GM13976 (cell line): ENCODE results near the gene KAT6B.

Experiments
- DNase-seq: peaks from one replicate; pipeline ENCODE4 v3.0.0; 2012; ENCODE audit warnings: low spot score
- in situ Hi-C: fragments of 300-500 bp; cut with MboI; formaldehyde crosslinking; loops from one replicate; pipeline ENCODE4 v1.12.0; 2022; ENCODE audit warnings: low sequenced_read_pairs, mixed read lengths, inconsistent platforms; ENCODE audit not compliant: unreplicated experiment
- TF ChIP-seq, protein P1 (sequence below): IDR thresholded peaks from 2 replicates; pipeline ENCODE4 v1.5.1; 2012; ENCODE audit warnings: borderline replicate concordance, mild to moderate bottlenecking; ENCODE audit not compliant: insufficient read depth; ENCODE audit errors: extremely low read depth, missing control alignments, control extremely low read depth

Gene KAT6B

GRCh38 chr10:74868392-74868977, 42.1 kb downstream of the KAT6B start:
- in situ Hi-C loops = no loop called here
- DNase-seq = no peak
- TF ChIP-seq, protein P1, sequence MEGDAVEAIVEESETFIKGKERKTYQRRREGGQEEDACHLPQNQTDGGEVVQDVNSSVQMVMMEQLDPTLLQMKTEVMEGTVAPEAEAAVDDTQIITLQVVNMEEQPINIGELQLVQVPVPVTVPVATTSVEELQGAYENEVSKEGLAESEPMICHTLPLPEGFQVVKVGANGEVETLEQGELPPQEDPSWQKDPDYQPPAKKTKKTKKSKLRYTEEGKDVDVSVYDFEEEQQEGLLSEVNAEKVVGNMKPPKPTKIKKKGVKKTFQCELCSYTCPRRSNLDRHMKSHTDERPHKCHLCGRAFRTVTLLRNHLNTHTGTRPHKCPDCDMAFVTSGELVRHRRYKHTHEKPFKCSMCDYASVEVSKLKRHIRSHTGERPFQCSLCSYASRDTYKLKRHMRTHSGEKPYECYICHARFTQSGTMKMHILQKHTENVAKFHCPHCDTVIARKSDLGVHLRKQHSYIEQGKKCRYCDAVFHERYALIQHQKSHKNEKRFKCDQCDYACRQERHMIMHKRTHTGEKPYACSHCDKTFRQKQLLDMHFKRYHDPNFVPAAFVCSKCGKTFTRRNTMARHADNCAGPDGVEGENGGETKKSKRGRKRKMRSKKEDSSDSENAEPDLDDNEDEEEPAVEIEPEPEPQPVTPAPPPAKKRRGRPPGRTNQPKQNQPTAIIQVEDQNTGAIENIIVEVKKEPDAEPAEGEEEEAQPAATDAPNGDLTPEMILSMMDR = no peak

DNA sequence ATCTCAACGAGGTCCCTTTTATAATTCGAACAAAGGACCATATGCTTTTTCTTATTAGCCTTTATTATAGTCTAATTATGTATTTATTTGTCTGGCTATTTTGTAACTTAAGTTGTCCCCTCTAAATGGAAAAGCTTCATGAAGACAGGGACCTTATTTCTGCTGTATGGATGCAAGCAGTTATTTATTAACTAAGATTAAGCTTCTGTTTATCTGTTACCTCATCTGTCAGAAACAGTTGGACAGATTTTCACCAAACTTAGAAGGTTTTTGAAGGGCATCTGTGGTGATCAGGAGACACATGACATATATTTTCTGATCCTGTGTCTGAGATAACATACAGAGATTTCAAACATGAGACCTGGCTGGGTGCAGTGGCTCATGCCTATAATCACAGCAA, 43.2 kb downstream of the KAT6B start:
- in situ Hi-C loops = no loop called here
- TF ChIP-seq, protein P1 = no peak
- DNase-seq = no peak

GRCh38 chr10:74870191-74870590, 43.8 kb downstream of the KAT6B start:
- in situ Hi-C loops = no loop called here
- DNase-seq = no peak
- TF ChIP-seq, protein P1 = no peak

DNA sequence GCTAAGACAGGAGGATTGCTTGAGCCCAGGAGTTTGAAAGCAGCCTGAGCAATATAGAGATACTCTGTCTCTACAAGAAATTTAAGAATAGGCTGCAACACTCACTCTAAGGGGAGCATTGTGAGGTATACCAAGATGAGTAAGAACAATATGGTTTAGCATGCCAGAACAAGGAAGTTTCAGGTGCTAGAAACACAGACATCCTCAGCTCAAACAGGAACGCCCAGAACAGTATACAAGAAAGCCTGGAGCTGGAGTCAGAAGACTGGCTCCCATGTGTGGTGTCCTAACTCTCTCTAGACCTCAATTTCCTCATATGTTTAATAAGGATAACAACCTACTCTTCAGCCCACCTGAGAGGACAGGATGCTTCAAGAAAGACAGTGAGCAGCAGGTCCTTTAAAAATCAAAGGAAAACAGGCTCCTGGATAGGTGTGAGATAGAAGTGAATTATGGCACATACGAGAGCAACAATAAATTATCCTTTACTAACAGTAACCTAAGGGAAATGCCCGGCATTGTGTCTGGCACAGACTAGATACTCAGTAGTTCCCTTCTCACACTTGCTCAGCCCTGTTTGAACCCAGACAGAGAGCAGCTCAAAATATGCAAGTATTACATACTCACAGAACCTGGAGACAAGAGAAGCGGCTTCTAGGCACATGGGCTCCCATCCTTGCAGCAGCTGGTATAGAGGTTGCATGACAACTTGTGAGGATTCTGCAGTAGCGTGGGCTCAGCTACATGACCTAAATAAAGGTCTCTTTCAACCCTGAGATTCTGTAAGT, 45.4 kb downstream of the KAT6B start:
- TF ChIP-seq, protein P1 = no peak
- in situ Hi-C loops = no loop called here
- peak; percentile 57 for DNase-seq

- in situ Hi-C loops = no loop called here
- TF ChIP-seq, protein P1 = no peak
Measured at GRCh38 chr10:74873803-74874454, 47.5 kb downstream of the KAT6B start.

DNA sequence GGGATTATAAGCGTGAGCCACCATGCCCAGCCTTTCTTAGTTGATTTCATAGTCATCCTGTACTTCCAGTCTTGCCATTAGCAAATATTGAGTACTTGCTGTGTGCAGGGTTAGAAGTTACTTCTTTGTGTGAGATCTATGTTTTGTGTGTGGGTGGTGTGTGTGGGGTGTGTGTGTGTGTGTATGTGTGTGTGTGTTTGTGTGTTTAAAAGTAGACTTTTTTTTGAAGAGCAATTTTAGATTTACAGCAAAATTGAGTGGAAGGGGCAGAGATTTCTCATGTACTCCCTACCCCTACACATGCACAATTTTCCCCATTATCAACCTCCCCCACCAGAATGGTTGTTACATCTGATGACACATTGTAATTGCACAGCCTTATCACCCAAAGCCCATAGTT, 48.2 kb downstream of the KAT6B start:
- DNase-seq = no peak
- TF ChIP-seq, protein P1 = no peak
- in situ Hi-C loops = no loop called here

More at GRCh38 chr10:74873803-74874454, 47.5 kb downstream of the KAT6B start:
- no peak for DNase-seq
